Anterior cingulate cortex (tissue), 58 donors: ENCODE data around the gene MICOS13.

Experiments used
- DNase-seq, 58 donors: peaks; one replicate each; lab custom pipeline; 2025; lab: John Stamatoyannopoulos, UW

MICOS13 gene

DNA sequence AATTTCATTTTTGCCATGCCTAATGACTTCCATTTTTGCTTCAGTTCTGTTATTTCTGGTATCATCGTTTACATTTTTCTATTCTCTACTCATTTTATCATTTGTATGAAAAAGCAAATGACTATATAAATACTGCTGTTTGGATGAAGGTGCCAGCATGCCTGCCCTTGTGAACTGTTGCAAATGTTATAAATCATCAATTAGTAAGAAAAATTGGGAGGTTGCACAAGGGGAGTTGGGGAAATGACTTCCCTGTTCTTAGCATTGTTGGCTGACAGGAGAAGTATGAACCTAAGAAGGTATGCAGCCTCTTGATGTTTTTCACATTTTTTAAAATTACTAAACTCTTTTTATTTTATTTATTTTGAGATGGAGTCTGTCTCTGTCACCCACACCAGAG is 42.3 kb downstream of the MICOS13 start:
- DNase-seq, result no peak

DNA sequence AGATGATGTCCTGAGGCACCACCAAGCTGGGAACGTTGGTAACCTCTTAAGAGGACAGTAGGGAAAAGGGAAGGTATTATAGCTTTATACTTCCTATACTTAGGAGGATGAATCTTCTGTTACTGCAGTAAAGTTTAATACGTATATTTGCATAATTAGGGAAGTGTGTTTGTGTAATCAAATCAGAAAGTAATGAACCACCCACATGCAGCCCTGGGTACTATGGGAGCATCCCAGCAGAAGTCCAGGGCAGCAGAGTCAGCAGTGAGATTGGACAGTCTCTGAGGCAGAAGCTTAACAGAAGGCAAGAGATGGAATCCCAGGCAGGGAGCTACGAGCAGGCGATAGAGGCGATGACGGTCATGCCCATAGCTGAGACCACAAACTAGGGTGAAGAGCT is 44.9 kb downstream of the MICOS13 start:
- DNase-seq, result no peak

DNA sequence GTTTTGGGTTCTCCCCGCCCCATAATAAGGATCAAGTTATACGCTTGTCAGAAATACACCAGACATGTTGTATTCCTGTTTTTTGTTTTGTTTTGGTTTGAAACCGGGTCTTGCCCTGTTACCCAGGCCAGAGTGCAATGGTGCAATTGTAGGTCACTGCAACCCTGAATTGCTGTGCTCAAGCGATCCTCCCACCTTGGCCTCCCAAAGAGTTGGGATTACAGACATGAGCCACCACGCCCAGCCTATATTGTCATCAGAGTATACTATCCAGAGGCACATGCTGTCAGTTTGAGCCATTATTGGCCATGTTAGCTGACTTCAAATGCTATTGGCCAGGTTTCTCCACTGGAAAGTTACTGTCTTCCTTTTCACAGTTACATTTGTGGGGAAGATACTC is 47.7 kb downstream of the MICOS13 start:
- no peak for DNase-seq

DNA sequence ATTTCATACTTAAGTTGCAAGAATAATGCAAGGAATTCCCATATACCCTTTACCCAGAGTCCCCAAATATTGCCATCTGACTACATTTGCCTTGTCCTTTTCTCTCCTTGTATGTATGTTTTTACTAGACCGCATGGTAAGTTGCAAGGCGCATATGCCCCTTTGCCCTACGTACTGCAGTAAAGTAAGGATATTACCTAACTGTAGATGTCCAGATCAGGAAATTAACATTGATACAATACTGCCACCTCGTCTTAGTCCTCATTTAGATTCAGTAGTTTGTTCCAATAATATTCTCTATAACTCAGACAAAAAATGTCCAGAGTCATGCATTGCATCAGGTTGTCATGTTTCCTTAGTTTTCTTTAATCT is 48.1 kb downstream of the MICOS13 start:
- DNase-seq, result no peak

DNA sequence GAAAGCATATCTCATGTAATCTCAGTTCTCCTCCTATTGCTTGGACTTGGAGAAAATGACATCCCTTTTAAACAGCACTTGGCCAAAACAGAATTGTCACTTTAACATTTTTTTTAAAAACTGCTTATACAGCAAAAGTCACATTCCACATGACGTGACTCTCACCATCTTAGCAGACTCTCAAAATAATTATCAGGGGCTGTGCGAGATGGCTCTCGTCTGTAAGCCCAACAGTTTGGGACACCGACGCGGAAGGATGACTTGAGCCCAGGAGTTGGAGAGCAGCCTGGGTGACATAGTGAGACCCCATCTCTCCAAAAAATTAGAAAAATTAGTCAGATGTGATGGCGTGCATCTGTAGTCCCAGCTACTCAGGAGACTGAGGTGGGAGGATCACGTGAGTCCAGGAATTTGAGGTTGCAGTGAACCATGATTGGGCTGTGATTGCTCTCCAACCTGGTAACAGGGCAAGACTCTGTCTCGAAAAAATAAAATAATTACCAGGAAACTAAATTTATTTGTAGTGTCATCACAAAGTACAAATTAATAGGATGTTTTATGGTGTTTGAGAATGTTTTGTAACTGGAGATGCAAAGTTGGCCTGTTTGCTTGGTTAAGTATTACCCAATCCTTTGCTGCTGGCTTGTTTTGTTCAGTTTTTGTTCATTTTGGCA is 48.6 kb downstream of the MICOS13 start:
- DNase-seq, result no peak

DNA sequence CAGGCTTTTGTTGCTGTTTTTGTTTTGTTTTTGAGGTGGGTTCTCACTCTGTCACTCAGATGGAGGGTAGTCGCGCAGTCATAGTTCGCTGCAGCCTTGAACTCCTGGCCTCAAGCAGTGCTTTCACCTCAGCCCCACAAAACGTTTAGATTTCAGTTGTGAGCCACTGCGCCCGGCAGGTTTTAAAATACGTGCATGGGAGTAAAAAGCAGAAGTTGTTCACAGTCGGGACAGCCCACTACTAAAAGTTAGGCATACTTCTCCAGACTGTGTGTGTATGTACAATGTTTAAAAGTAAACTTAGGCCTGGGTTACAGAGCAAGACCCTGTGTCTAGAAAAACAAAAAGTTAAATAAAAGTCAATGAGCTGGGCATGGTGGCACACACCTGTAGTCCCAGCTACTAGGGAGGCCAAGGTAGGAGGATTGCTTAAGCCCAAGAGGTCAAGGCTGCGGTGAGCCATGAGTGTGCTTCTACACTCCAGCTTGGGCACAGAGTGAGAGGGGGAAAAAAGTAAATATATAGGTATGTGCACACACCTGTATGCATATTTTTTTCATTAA is 51.3 kb downstream of the MICOS13 start:
- DNase-seq, result no peak

DNA sequence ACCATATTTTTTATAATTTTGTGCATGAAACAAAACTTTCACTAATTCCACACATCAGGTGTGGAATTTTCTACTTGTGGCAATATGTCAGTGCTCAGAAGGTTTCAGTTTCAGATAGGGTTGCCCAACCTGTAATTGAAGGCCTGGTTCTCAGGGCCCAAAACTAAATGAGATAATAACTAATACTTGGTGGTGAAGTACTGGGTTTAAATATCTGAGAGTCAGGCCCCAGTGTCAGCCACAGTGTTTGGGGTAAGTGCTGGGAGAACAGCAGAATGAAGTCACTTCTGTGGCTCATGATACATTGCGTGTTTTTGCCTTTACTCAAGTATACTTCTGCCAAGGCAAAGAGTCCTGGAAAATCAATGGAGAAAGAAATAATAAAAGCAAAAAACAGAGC is 51.9 kb downstream of the MICOS13 start:
- no peak for DNase-seq
